Loucy (cell line): ENCODE data around the gene FAT1.

ENCODE experiments used
- H2AFZ ChIP-seq: fragments of 200-600 bp; sonication (generic); 2 replicates; pipeline ENCODE4 v1.6.0; 2016; ENCODE audit warnings: antibody characterized with exemption, mild to moderate bottlenecking, low read length, moderate library complexity
- H3F3A ChIP-seq: fragments of 200-600 bp; 2 replicates; pipeline ENCODE4 v1.6.0; 2016; ENCODE audit warnings: antibody characterized with exemption, low read depth, mild to moderate bottlenecking
- H3K27me3 ChIP-seq: fragments of 200-600 bp; sonication (generic); 2 replicates; pipeline ENCODE4 v1.6.1; 2014; ENCODE audit warnings: low read length, mild to moderate bottlenecking; ENCODE audit not compliant: insufficient read depth, poor library complexity, severe bottlenecking
- H3K36me3 ChIP-seq: fragments of 200-600 bp; sonication (generic); 2 replicates; pipeline ENCODE4 v1.6.1; 2016; ENCODE audit warnings: low read length; ENCODE audit not compliant: insufficient read depth
- H3K4me1 ChIP-seq: fragments of 200-600 bp; sonication (generic); 2 replicates; pipeline ENCODE4 v1.5.1; 2014; ENCODE audit warnings: low read length, mild to moderate bottlenecking; ENCODE audit not compliant: insufficient read depth, poor library complexity, severe bottlenecking
- H3K4me2 ChIP-seq: fragments of 200-600 bp; sonication (generic); 2 replicates; pipeline ENCODE4 v1.6.0; 2014; ENCODE audit warnings: antibody characterized with exemption, low read length, low read depth, mild to moderate bottlenecking; ENCODE audit not compliant: poor library complexity, severe bottlenecking
- H3K4me3 ChIP-seq: fragments of 200-600 bp; sonication (generic); 2 replicates; pipeline ENCODE4 v1.5.1; 2014; ENCODE audit warnings: low read length, mild to moderate bottlenecking, mixed read lengths; ENCODE audit not compliant: poor library complexity, severe bottlenecking
- H3K79me2 ChIP-seq: fragments of 200-600 bp; sonication (generic); 2 replicates; pipeline ENCODE4 v1.6.1; 2014; ENCODE audit warnings: low read length; ENCODE audit not compliant: insufficient read depth
- H3K9ac ChIP-seq: fragments of 200-600 bp; sonication (generic); 2 replicates; pipeline ENCODE4 v1.6.0; 2014; ENCODE audit warnings: mild to moderate bottlenecking, low read depth, low read length, moderate library complexity; ENCODE audit not compliant: poor library complexity, severe bottlenecking
- H3K9me2 ChIP-seq: fragments of 200-600 bp; sonication (generic); replicated peaks from 2 replicates; pipeline ENCODE4 v1.6.1; 2016; ENCODE audit warnings: low read depth, low read length, mixed read lengths
- H3K9me3 ChIP-seq: fragments of 200-600 bp; sonication (generic); 2 replicates; pipeline ENCODE4 v1.6.1; 2014; ENCODE audit warnings: mild to moderate bottlenecking, antibody characterized with exemption, low read length, low read depth; ENCODE audit not compliant: insufficient read depth
- H4K20me1 ChIP-seq: fragments of 200-600 bp; sonication (generic); 2 replicates; pipeline ENCODE4 v1.6.0; 2014; ENCODE audit warnings: antibody characterized with exemption, low read length, mild to moderate bottlenecking; ENCODE audit not compliant: insufficient read depth, poor library complexity, severe bottlenecking
- EZH2phosphoT487 ChIP-seq: fragments of 200-600 bp; IDR thresholded peaks from 2 replicates; pipeline ENCODE4 v1.6.1; 2018; ENCODE audit warnings: antibody characterized with exemption, mild to moderate bottlenecking, moderate library complexity, borderline replicate concordance
- TF ChIP-seq, protein P1 (sequence below): fragments of 200-600 bp; sonication (generic); conservative IDR thresholded peaks from 2 replicates; pipeline ENCODE4 v1.5.1; 2014; ENCODE audit warnings: mild to moderate bottlenecking, antibody characterized with exemption, low read length

FAT1 gene

DNA sequence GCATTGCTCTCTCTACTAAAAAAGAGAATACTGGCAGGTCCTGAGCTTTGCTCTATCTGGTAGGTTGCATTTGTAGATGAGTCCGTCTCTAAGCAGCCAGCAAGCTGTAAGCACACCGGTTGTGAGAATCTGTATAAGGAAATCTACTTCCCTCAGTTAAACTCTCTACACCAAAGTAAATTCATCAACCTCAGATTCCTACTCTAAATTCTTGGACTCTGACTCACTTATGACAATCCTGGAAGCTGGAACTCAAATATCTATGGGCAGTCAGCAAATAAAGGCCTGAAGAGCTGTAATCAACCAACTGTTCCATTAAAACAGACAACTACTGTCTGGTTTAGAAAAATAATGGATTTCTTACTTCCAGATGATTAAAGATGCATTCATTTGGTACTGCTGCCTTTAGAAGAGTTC, 37.9 kb downstream of the FAT1 start:
- no peaks in the 10 kb centered on the region for H3K27me3 ChIP-seq

DNA sequence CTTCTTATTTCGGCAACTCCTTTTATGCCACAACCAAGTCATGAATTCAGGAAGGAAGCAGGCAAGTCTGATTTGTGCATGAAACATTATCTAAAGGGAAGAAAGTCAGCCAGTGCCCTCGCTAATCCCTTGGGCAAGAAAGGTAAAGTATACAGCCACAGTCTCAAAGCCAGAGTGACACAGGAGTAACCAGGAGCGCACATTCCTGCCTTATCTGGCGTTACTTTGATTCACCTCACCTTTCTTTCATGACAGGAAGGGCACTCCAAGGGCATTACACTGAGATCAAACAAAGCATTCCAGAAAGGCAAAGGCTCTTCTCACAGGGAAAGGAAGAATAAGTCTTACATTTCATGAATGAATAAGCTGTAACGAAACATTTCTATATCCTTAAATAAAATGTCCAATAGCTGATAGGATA, 38.8 kb downstream of the FAT1 start:
- Histone ChIP-seq H3F3A (no peaks in the 10 kb centered on the region), H3K9me2 (no peaks in the 10 kb centered on the region), H4K20me1 (no peaks in the 10 kb centered on the region), H2AFZ (no peak overlapping the region), H3K4me3 (no peak overlapping the region), H3K79me2 (no peaks in the 10 kb centered on the region), H3K36me3 (no peaks in the 10 kb centered on the region), H3K4me1 (no peaks in the 10 kb centered on the region), H3K9me3 (no peaks in the 10 kb centered on the region), H3K27me3 (no peaks in the 10 kb centered on the region), H3K9ac (no peak overlapping the region), H3K4me2 (no peak overlapping the region)
- TF ChIP-seq EZH2phosphoT487 = no peak
- TF ChIP-seq, protein P1, sequence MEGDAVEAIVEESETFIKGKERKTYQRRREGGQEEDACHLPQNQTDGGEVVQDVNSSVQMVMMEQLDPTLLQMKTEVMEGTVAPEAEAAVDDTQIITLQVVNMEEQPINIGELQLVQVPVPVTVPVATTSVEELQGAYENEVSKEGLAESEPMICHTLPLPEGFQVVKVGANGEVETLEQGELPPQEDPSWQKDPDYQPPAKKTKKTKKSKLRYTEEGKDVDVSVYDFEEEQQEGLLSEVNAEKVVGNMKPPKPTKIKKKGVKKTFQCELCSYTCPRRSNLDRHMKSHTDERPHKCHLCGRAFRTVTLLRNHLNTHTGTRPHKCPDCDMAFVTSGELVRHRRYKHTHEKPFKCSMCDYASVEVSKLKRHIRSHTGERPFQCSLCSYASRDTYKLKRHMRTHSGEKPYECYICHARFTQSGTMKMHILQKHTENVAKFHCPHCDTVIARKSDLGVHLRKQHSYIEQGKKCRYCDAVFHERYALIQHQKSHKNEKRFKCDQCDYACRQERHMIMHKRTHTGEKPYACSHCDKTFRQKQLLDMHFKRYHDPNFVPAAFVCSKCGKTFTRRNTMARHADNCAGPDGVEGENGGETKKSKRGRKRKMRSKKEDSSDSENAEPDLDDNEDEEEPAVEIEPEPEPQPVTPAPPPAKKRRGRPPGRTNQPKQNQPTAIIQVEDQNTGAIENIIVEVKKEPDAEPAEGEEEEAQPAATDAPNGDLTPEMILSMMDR = no peak

More for the DNA sequence above, 37.9 kb downstream of the FAT1 start:
- no peaks in the 10 kb centered on the region for H3F3A ChIP-seq
- no peaks in the 10 kb centered on the region for H3K4me1 ChIP-seq
- no peaks in the 10 kb centered on the region for H3K79me2 ChIP-seq
- H3K9me3 ChIP-seq = no peaks in the 10 kb centered on the region
- TF ChIP-seq, protein P1 = no peak
- no peak for TF ChIP-seq EZH2phosphoT487
- H3K4me3 ChIP-seq = no peak overlapping the region
- no peak overlapping the region for H2AFZ ChIP-seq
- H3K4me2 ChIP-seq = no peak overlapping the region
- H3K36me3 ChIP-seq = no peaks in the 10 kb centered on the region
- no peak overlapping the region for H3K9ac ChIP-seq
- H3K9me2 ChIP-seq = no peaks in the 10 kb centered on the region
- no peaks in the 10 kb centered on the region for H4K20me1 ChIP-seq

DNA sequence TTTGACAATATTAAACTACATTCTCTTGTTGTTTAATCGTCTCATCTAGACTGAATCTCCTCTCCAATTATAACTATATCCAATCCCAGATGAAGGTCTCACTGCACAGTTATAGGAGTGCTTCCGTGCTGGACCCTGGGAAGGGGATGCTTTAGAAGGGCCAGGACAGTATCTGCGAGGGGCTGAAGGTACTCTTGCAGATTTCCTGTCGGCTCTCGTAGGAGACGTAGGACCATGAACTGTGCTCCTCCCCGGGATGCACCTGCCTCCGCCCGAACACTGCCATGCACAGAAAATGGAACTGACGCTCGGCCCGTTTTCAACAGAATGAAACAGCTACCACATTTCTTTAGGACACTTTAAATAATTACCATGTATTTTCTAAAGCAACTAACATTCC, 39.4 kb downstream of the FAT1 start:
- Histone ChIP-seq H4K20me1 (no peaks in the 10 kb centered on the region), H3K79me2 (no peaks in the 10 kb centered on the region), H3K9me2 (no peaks in the 10 kb centered on the region), H3K36me3 (no peaks in the 10 kb centered on the region), H3K9ac (no peak overlapping the region), H3K27me3 (no peaks in the 10 kb centered on the region), H2AFZ (no peak overlapping the region), H3F3A (no peaks in the 10 kb centered on the region), H3K4me3 (no peak overlapping the region), H3K9me3 (no peaks in the 10 kb centered on the region), H3K4me2 (no peak overlapping the region), H3K4me1 (no peaks in the 10 kb centered on the region)
- TF ChIP-seq EZH2phosphoT487 = no peak
- TF ChIP-seq, protein P1 = no peak
